Measurements from ENCODE around the gene GAA.
A peak's percentile ranks its signal among the peaks of the same experiment; 100 is the strongest.

GAA gene

DNA sequence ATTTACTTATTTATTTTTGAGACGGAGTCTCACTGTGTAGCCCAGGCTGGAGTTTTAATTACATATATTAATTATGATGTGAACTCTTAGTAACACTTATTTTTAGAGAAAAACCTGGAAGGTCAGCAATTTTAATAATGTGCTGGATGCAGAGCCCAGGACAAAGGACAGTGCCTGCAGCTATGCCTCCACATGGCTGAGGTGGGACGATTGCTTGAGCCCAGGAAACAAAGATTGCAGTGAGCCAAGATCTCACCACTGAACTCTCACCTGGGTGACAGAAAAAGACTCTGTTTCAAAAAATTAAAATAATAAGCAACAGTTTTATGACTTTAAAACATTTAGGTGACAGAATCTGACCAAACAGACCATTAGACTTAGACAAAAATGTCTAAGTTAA lies 57.5 kb downstream of the GAA start:
- Histone ChIP-seq H3K9me3 (ENCODE audit: insufficient read depth, low read depth, low read length) (peaks cover 28% of the 10 kb centered on the region), H3K27ac (ENCODE audit: low read length) (no peak overlapping the region), H3K27me3 (ENCODE audit: insufficient read depth, low read length) (peaks cover 11% of the 10 kb centered on the region; the same call in 1 of the 2 replicates), H3K36me3 (ENCODE audit: insufficient read depth, low read depth, low read length) (no peaks in the 10 kb centered on the region), H3K4me3 (ENCODE audit: low read length) (no peak overlapping the region), H3K4me1 (ENCODE audit: insufficient read depth, low read length) (peaks cover 23% of the 10 kb centered on the region; the same call in 1 of the 2 replicates), H3K9ac (ENCODE audit: low read depth, low read length) (peak overlapping the region; percentile 35; the same call in 1 of the 2 replicates)

GRCh38 chr17:80160536-80160935 lies 59.2 kb downstream of the GAA start:
- peaks cover 19% of the 10 kb centered on the region for H3K9me3 ChIP-seq (ENCODE audit: insufficient read depth, low read depth, low read length)
- H3K27me3 ChIP-seq (ENCODE audit: insufficient read depth, low read length), result peaks cover 11% of the 10 kb centered on the region; the same call in 1 of the 2 replicates
- peaks cover 20% of the 10 kb centered on the region; the same call in 1 of the 2 replicates for H3K4me1 ChIP-seq (ENCODE audit: insufficient read depth, low read length)
- H3K9ac ChIP-seq (ENCODE audit: low read depth, low read length), result no peak overlapping the region
- H3K4me3 ChIP-seq (ENCODE audit: low read length), result peak overlapping the region; percentile 31; the same call in 1 of the 2 replicates
- no peaks in the 10 kb centered on the region for H3K36me3 ChIP-seq (ENCODE audit: insufficient read depth, low read depth, low read length)
- no peak overlapping the region for H3K27ac ChIP-seq (ENCODE audit: low read length)

GRCh38 chr17:80163336-80163735 lies 62.0 kb downstream of the GAA start:
- Histone ChIP-seq H3K4me3 (ENCODE audit: low read length) (no peak overlapping the region), H3K9ac (ENCODE audit: low read depth, low read length) (no peak overlapping the region), H3K4me1 (ENCODE audit: insufficient read depth, low read length) (peaks cover 20% of the 10 kb centered on the region; the same call in 1 of the 2 replicates), H3K27ac (ENCODE audit: low read length) (no peak overlapping the region), H3K36me3 (ENCODE audit: insufficient read depth, low read depth, low read length) (no peaks in the 10 kb centered on the region), H3K27me3 (ENCODE audit: insufficient read depth, low read length) (peaks cover 11% of the 10 kb centered on the region; the same call in 1 of the 2 replicates), H3K9me3 (ENCODE audit: insufficient read depth, low read depth, low read length) (no peaks in the 10 kb centered on the region)

GRCh38 chr17:80164185-80164584 lies 62.8 kb downstream of the GAA start:
- H3K4me1 ChIP-seq (ENCODE audit: insufficient read depth, low read length), result peaks cover 16% of the 10 kb centered on the region; the same call in 1 of the 2 replicates
- H3K9ac ChIP-seq (ENCODE audit: low read depth, low read length), result no peak overlapping the region
- H3K27ac ChIP-seq (ENCODE audit: low read length), result no peak overlapping the region
- H3K9me3 ChIP-seq (ENCODE audit: insufficient read depth, low read depth, low read length), result no peaks in the 10 kb centered on the region
- H3K27me3 ChIP-seq (ENCODE audit: insufficient read depth, low read length), result peaks cover 9% of the 10 kb centered on the region; the same call in 1 of the 2 replicates
- H3K36me3 ChIP-seq (ENCODE audit: insufficient read depth, low read depth, low read length), result no peaks in the 10 kb centered on the region
- no peak overlapping the region for H3K4me3 ChIP-seq (ENCODE audit: low read length)

DNA sequence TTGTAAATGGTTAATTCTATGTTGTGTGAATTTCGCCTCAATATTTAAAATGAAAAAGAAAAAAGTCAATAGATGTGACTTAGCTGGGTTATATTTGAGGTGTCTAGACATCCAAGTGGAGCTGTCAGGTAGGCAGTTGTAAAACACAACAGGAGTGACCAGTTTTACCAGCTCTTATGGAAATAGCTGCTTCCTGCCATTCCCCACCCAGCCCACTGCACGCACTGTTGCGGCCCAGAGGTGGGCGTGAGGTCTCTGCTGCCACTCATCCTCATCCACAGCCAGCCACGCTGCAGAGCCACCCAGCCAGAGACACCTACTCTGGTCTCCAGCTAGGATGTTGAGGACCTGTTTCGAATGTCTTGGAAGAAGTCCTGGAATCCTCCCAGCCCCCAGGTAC lies 65.1 kb downstream of the GAA start:
- no peak overlapping the region for H3K9ac ChIP-seq (ENCODE audit: low read depth, low read length)
- H3K9me3 ChIP-seq (ENCODE audit: insufficient read depth, low read depth, low read length), result no peaks in the 10 kb centered on the region
- H3K27ac ChIP-seq (ENCODE audit: low read length), result no peak overlapping the region
- H3K4me3 ChIP-seq (ENCODE audit: low read length), result no peak overlapping the region
- peaks cover 4% of the 10 kb centered on the region; the same call in 1 of the 2 replicates for H3K4me1 ChIP-seq (ENCODE audit: insufficient read depth, low read length)
- no peaks in the 10 kb centered on the region for H3K27me3 ChIP-seq (ENCODE audit: insufficient read depth, low read length)
- no peaks in the 10 kb centered on the region for H3K36me3 ChIP-seq (ENCODE audit: insufficient read depth, low read depth, low read length)

DNA sequence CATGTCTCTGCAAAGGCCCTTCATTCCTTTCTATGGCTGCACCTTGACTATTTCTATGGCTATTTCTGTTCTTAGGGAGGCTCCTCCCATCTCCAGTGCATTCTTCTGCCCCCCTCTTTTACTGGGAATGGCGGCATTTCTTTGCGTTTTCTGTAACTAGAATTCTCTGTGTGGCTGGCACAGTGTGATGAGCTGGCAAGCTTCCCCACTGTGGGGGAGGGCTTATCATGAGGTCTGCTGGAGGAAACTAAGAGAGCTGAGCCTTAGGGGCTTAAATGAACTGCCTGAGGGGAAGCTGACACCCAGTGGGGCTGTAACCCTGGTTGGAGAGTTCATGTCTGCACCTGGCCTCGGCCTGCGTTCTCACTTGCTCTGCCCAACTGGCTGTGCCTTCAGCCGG lies 67.0 kb downstream of the GAA start:
- no peaks in the 10 kb centered on the region for H3K27me3 ChIP-seq (ENCODE audit: insufficient read depth, low read length)
- H3K36me3 ChIP-seq (ENCODE audit: insufficient read depth, low read depth, low read length), result no peaks in the 10 kb centered on the region
- H3K9me3 ChIP-seq (ENCODE audit: insufficient read depth, low read depth, low read length), result no peaks in the 10 kb centered on the region
- H3K4me3 ChIP-seq (ENCODE audit: low read length), result no peak overlapping the region
- no peaks in the 10 kb centered on the region for H3K4me1 ChIP-seq (ENCODE audit: insufficient read depth, low read length)
- H3K27ac ChIP-seq (ENCODE audit: low read length), result no peak overlapping the region
- no peak overlapping the region for H3K9ac ChIP-seq (ENCODE audit: low read depth, low read length)

GRCh38 chr17:80169107-80169506 lies 67.7 kb downstream of the GAA start:
- Histone ChIP-seq H3K36me3 (ENCODE audit: insufficient read depth, low read depth, low read length) (no peaks in the 10 kb centered on the region), H3K4me3 (ENCODE audit: low read length) (no peak overlapping the region), H3K9ac (ENCODE audit: low read depth, low read length) (no peak overlapping the region), H3K27me3 (ENCODE audit: insufficient read depth, low read length) (no peaks in the 10 kb centered on the region), H3K9me3 (ENCODE audit: insufficient read depth, low read depth, low read length) (no peaks in the 10 kb centered on the region), H3K27ac (ENCODE audit: low read length) (no peak overlapping the region), H3K4me1 (ENCODE audit: insufficient read depth, low read length) (no peaks in the 10 kb centered on the region)
